ENCODE results near the gene NCAM1. TPM values are rescaled to one million over a fixed set of nuclear protein-coding genes. Genes with fewer than 3 reads are reported as not detected.

NCAM1 gene
- total and polyA plus RNA-seq, 9 of the 15 experiments (the other 6 are each of a cell fraction or from before 2014, with no cell fraction given) = 0.09 to 0.23 TPM; not detected in 7

DNA sequence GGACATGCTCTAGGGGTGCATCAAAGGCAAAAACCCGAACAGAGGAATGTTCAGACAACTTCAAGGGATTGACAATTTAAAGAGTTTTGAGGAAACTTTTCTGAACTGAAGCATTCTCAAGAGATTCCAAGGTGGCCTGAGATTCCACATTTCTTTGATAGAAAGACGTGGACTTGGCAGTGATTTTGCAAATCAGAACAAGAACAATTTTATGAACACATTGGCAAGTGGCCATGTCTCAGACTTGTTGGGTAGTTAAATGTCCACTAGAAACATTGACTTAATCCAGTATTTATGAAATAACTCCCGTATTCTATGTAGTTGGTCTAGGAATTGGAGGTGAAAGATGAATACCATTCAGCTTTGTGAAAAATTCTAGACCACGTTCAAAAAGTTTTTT, 13.8 kb downstream of the NCAM1 start:
- no peaks in the 10 kb centered on the region for H3K36me3 ChIP-seq (ENCODE audit: control insufficient read depth, insufficient read depth, low read length)
- H3K9ac ChIP-seq (ENCODE audit: insufficient read depth in 1 of 2, low read depth in 2 of 2, low read length in 2 of 2) = no peak overlapping the region
- no peak overlapping the region for H3K4me3 ChIP-seq
- intact Hi-C loops (cut with micrococcal nuclease) (no loop called here), in situ Hi-C loops (cut with MboI) (no loop called here)
- no peaks in the 10 kb centered on the region for H3K9me3 ChIP-seq (replicated peaks; ENCODE audit: control insufficient read depth, insufficient read depth, low read depth, low read length)
- no peaks in the 10 kb centered on the region for H3K4me1 ChIP-seq (replicated peaks in 1 of 2; ENCODE audit: control insufficient read depth in 2 of 2, insufficient read depth in 2 of 2, low read length in 2 of 2)
- no peaks in the 10 kb centered on the region for H3K79me2 ChIP-seq (ENCODE audit: control insufficient read depth, insufficient read depth, low read length)
- no peaks in the 10 kb centered on the region for H4K20me1 ChIP-seq (replicated peaks; ENCODE audit: control insufficient read depth, insufficient read depth, low read length)
- ChIA-PET CTCF (ENCODE audit: low intra/inter-chr PET ratio) (no interaction called here), POLR2A (no interaction called here)
- H3K27me3 ChIP-seq (ENCODE audit: control insufficient read depth in 2 of 2, insufficient read depth in 2 of 2, low read length in 2 of 2) = no peaks in the 10 kb centered on the region
- H2AFZ ChIP-seq (ENCODE audit: low read depth, low read length) = no peak overlapping the region
- no peak for ATAC-seq
- H3K9me1 ChIP-seq (ENCODE audit: control insufficient read depth, insufficient read depth, low read length) = no peaks in the 10 kb centered on the region
- FAIRE-seq = no peak
- no TSS peak for BruUV-seq (replicated peaks)
- DNase-seq (ENCODE audit: extremely low read depth in 1 of 4, low spot score in 3 of 4) = no peak
- TF ChIP-seq EWSR1 (IDR thresholded peaks at IDR 0.05; ENCODE audit: borderline replicate concordance, low read depth, partially characterized antibody) (no peak), NCOR1 (IDR thresholded peaks at IDR 0.05) (no peak), SMARCB1 (IDR thresholded peaks at IDR 0.05; ENCODE audit: insufficient read length, low read depth) (no peak), ELF2 (CRISPR knock-in tag; IDR thresholded peaks at IDR 0.05) (no peak), ZNF778 (CRISPR knock-in tag; IDR thresholded peaks at IDR 0.05) (no peak), FOXK1 (CRISPR knock-in tag; IDR thresholded peaks at IDR 0.05; ENCODE audit: borderline replicate concordance) (no peak), KLF16 (IDR thresholded peaks at IDR 0.05) (no peak)
- TF ChIP-seq, protein P1, sequence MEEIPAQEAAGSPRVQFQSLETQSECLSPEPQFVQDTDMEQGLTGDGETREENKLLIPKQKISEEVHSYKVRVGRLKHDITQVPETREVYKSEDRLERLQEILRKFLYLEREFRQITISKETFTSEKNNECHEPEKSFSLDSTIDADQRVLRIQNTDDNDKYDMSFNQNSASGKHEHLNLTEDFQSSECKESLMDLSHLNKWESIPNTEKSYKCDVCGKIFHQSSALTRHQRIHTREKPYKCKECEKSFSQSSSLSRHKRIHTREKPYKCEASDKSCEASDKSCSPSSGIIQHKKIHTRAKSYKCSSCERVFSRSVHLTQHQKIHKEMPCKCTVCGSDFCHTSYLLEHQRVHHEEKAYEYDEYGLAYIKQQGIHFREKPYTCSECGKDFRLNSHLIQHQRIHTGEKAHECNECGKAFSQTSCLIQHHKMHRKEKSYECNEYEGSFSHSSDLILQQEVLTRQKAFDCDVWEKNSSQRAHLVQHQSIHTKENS (CRISPR knock-in tag; IDR thresholded peaks at IDR 0.05) = no peak
- TF ChIP-seq, protein P2, sequence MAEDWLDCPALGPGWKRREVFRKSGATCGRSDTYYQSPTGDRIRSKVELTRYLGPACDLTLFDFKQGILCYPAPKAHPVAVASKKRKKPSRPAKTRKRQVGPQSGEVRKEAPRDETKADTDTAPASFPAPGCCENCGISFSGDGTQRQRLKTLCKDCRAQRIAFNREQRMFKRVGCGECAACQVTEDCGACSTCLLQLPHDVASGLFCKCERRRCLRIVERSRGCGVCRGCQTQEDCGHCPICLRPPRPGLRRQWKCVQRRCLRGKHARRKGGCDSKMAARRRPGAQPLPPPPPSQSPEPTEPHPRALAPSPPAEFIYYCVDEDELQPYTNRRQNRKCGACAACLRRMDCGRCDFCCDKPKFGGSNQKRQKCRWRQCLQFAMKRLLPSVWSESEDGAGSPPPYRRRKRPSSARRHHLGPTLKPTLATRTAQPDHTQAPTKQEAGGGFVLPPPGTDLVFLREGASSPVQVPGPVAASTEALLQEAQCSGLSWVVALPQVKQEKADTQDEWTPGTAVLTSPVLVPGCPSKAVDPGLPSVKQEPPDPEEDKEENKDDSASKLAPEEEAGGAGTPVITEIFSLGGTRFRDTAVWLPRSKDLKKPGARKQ (CRISPR knock-in tag; IDR thresholded peaks at IDR 0.05) = no peak
- TF ChIP-seq, protein P3, sequence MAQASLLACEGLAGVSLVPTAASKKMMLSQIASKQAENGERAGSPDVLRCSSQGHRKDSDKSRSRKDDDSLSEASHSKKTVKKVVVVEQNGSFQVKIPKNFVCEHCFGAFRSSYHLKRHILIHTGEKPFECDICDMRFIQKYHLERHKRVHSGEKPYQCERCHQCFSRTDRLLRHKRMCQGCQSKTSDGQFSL (CRISPR knock-in tag; IDR thresholded peaks at IDR 0.05) = no peak
- TF ChIP-seq, protein P3 (tag; IDR thresholded peaks at IDR 0.05) = no peak
- H3K27ac ChIP-seq (ENCODE audit: extremely low read depth, low read depth, low read length) = no peak overlapping the region
- H3K4me2 ChIP-seq (ENCODE audit: insufficient read depth, low read length) = no peak overlapping the region
- 0% methylated on average over 4 of the region's 4 CpGs for WGBS (ENCODE audit: insufficient coverage, low coverage, missing lambda C conversion rate)

All from K562 (cell line).